Liver (tissue), 9 donors: ENCODE data around the gene MRAS. TPM values are rescaled to one million over a fixed set of nuclear protein-coding genes. Genes with fewer than 3 reads are reported as not detected.

Experiments
- DNase-seq: peaks from one replicate; pipeline ENCODE4 v3.0.0-alpha.2; 2017; ENCODE audit warnings: low spot score
- H3K27ac ChIP-seq, 2 donors: one replicate each; pipeline ENCODE4 v1.7.0; 2013; ENCODE audit warnings: inconsistent platforms in 2 of 2, low read length in 2 of 2, control low read depth in 1 of 2, low read depth in 1 of 2, mild to moderate bottlenecking in 1 of 2
- H3K27me3 ChIP-seq, 4 donors: one replicate each; pipeline versions ENCODE4 v1.6.1 to v1.7.0; 2013; ENCODE audit warnings: low read length in 3 of 4, inconsistent platforms in 1 of 4, mild to moderate bottlenecking in 1 of 4, moderate library complexity in 1 of 4; ENCODE audit not compliant: control insufficient read depth in 4 of 4, insufficient read depth in 4 of 4
- H3K36me3 ChIP-seq, 4 donors: one replicate each; pipeline versions ENCODE4 v1.6.1 to v1.7.0; 2013; ENCODE audit warnings: low read length in 3 of 4, mild to moderate bottlenecking in 3 of 4, low read depth in 1 of 4, moderate library complexity in 1 of 4; ENCODE audit not compliant: control insufficient read depth in 4 of 4, insufficient read depth in 3 of 4
- H3K4me1 ChIP-seq, 4 donors: one replicate each; pipeline versions ENCODE4 v1.6.1 to v1.7.0; 2013; ENCODE audit warnings: low read length in 3 of 4, mild to moderate bottlenecking in 3 of 4, moderate library complexity in 1 of 4; ENCODE audit not compliant: control insufficient read depth in 4 of 4, insufficient read depth in 4 of 4
- H3K4me3 ChIP-seq, 3 donors: one replicate each; pipeline versions ENCODE4 v1.6.1 to v1.7.0; 2013; ENCODE audit warnings: low read length in 3 of 3, control low read depth in 1 of 3, low read depth in 1 of 3, mild to moderate bottlenecking in 1 of 3
- H3K9ac ChIP-seq, 2 donors: one replicate each; pipeline ENCODE4 v1.7.0; 2013; ENCODE audit warnings: low read length in 2 of 2, mild to moderate bottlenecking in 2 of 2, moderate library complexity in 2 of 2, control low read depth in 1 of 2, low read depth in 1 of 2
- H3K9me3 ChIP-seq, 4 donors: one replicate each; pipeline versions ENCODE4 v1.6.1 to v1.7.0; 2013; ENCODE audit warnings: low read length in 3 of 4; ENCODE audit not compliant: control insufficient read depth in 4 of 4
- CTCF ChIP-seq: fragments of 150-350 bp; IDR thresholded peaks from 2 replicates; pipeline ENCODE4 v1.5.1; 2017; ENCODE audit warnings: improper control_type of control experiment, low read depth, low read length; ENCODE audit not compliant: missing input control
- EGR1 ChIP-seq, 2 donors: IDR thresholded peaks; 2 replicates each; pipeline ENCODE4 v1.6.1; 2016 to 2018; ENCODE audit warnings: antibody characterized with exemption in 2 of 2, low read depth in 2 of 2
- FOXA1 ChIP-seq: IDR thresholded peaks from 2 replicates; pipeline ENCODE4 v1.6.1; 2016; ENCODE audit warnings: antibody characterized with exemption
- FOXA2 ChIP-seq: IDR thresholded peaks from 2 replicates; pipeline ENCODE4 v1.6.1; 2016; ENCODE audit warnings: antibody characterized with exemption
- GABPA ChIP-seq, 2 donors: IDR thresholded peaks in 1 of 2; conservative IDR thresholded peaks in 1 of 2; 2 replicates each; pipeline ENCODE4 v1.6.1; 2016; ENCODE audit warnings: antibody characterized with exemption in 2 of 2, mild to moderate bottlenecking in 1 of 2, moderate library complexity in 1 of 2
- HNF4A ChIP-seq, 2 donors: conservative IDR thresholded peaks; 2 replicates each; pipeline ENCODE4 v1.6.1; 2016; ENCODE audit warnings: antibody characterized with exemption in 2 of 2, mild to moderate bottlenecking in 2 of 2
- HNF4G ChIP-seq: IDR thresholded peaks from 2 replicates; pipeline ENCODE4 v1.6.1; 2016; ENCODE audit warnings: antibody characterized with exemption
- JUND ChIP-seq, 2 donors: IDR thresholded peaks; 2 replicates each; pipeline ENCODE4 v1.6.1; 2016; ENCODE audit warnings: antibody characterized with exemption in 2 of 2
- MAX ChIP-seq: IDR thresholded peaks from 2 replicates; pipeline ENCODE4 v1.6.1; 2016; ENCODE audit warnings: antibody characterized with exemption
- NR2F2 ChIP-seq: IDR thresholded peaks from 2 replicates; pipeline ENCODE4 v1.6.1; 2016; ENCODE audit warnings: antibody characterized with exemption
- RAD21 ChIP-seq, 2 donors: IDR thresholded peaks; 2 replicates each; pipeline ENCODE4 v1.6.1; 2016; ENCODE audit warnings: antibody characterized with exemption in 2 of 2, mild to moderate bottlenecking in 2 of 2
- RXRA ChIP-seq, 2 donors: IDR thresholded peaks; 2 replicates each; pipeline ENCODE4 v1.6.1; 2017 to 2018; ENCODE audit warnings: antibody characterized with exemption in 2 of 2, mild to moderate bottlenecking in 1 of 2
- SP1 ChIP-seq: IDR thresholded peaks from 2 replicates; pipeline ENCODE4 v1.6.1; 2018; ENCODE audit warnings: antibody characterized with exemption, mild to moderate bottlenecking
- TAF1 ChIP-seq: conservative IDR thresholded peaks from 2 replicates; pipeline ENCODE4 v1.6.1; 2016; ENCODE audit warnings: antibody characterized with exemption, mild to moderate bottlenecking
- WGBS: extraction: QIAGEN DNeasy Blood & Tissue Kit; methylation state at CpG from one replicate; pipeline ENCODE4 v1.1.7; 2013; 5-methylcytosine and 5-hydroxymethylcytosine counted together
- polyA plus RNA-seq, 2 donors: library from polyadenylated mRNA; stranded (reverse) in 1 of 2; unstranded in 1 of 2; fragments of 200-250 nt in 1 of 2; fragments of >200 nt in 1 of 2; fragmentation: Nextera tagmentation in 1 of 2; extraction: Ambion mirVana in 1 of 2; gene quantifications; one replicate each; pipeline versions ENCODE4 v1.2.1 to v1.2.3, GENCODE V29; 2013 to 2015
- total RNA-seq, 2 donors: library from RNA; depleted of rRNA; stranded (reverse); fragments of >200 nt; gene quantifications; one replicate each; pipeline ENCODE4 v1.2.3, GENCODE V29; 2014
- TF ChIP-seq, protein P1 (sequence below): IDR thresholded peaks from 2 replicates; pipeline ENCODE4 v1.6.1; 2016; ENCODE audit warnings: antibody characterized with exemption, mild to moderate bottlenecking
- TF ChIP-seq, protein P2 (sequence below): IDR thresholded peaks from 2 replicates; pipeline ENCODE4 v1.6.1; 2016; ENCODE audit warnings: antibody characterized with exemption
- TF ChIP-seq, protein P3 (sequence below): IDR thresholded peaks from 2 replicates; pipeline ENCODE4 v1.6.1; 2016; ENCODE audit warnings: antibody characterized with exemption
- donor health status: healthy.
- donor health status: healthy.
- donor health status: healthy.
- donor health status: healthy.
- donor health status: healthy.

Gene MRAS
- total and polyA plus RNA-seq, 4 donors: 1.6 to 2.6 (median 1.9) TPM

DNA sequence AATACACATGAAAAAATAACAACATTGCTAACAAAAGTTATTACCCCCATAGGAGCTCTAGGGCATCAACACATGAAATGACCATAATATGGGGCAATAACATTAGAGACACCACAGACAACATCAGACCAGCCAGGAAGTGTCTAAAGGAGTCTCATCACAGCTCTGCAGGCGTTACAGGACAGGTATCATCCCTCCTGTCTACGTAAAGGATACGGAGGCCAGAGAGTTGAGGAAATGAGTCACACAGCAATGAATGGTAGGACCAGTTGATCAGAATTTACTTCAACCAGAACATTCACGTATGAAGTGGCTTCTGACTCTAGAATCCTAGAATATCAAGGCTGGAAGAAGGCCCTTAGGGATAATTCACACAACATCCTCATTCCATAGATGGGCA, 20.5 kb upstream of the MRAS start:
- Histone ChIP-seq H3K36me3 (no peaks in the 10 kb centered on the region), H3K9ac (no peak overlapping the region), H3K27ac (no peak overlapping the region), H3K4me3 (no peak overlapping the region), H3K27me3 (no peaks in the 10 kb centered on the region), H3K9me3 (no peaks in the 10 kb centered on the region), H3K4me1 (peaks cover 2 to 10% (median 5%) of the 10 kb centered on the region in 4 donors)
- TF ChIP-seq JUND (IDR thresholded peaks at IDR 0.05) (no peak), EGR1 (IDR thresholded peaks at IDR 0.05; ENCODE audit: low read depth in 2 of 2) (no peak), FOXA2 (no peak), HNF4G (no peak), TAF1 (no peak), FOXA1 (no peak), HNF4A (conservative IDR thresholded peaks at IDR 0.05) (no peak), SP1 (no peak)
- TF ChIP-seq, protein P1, sequence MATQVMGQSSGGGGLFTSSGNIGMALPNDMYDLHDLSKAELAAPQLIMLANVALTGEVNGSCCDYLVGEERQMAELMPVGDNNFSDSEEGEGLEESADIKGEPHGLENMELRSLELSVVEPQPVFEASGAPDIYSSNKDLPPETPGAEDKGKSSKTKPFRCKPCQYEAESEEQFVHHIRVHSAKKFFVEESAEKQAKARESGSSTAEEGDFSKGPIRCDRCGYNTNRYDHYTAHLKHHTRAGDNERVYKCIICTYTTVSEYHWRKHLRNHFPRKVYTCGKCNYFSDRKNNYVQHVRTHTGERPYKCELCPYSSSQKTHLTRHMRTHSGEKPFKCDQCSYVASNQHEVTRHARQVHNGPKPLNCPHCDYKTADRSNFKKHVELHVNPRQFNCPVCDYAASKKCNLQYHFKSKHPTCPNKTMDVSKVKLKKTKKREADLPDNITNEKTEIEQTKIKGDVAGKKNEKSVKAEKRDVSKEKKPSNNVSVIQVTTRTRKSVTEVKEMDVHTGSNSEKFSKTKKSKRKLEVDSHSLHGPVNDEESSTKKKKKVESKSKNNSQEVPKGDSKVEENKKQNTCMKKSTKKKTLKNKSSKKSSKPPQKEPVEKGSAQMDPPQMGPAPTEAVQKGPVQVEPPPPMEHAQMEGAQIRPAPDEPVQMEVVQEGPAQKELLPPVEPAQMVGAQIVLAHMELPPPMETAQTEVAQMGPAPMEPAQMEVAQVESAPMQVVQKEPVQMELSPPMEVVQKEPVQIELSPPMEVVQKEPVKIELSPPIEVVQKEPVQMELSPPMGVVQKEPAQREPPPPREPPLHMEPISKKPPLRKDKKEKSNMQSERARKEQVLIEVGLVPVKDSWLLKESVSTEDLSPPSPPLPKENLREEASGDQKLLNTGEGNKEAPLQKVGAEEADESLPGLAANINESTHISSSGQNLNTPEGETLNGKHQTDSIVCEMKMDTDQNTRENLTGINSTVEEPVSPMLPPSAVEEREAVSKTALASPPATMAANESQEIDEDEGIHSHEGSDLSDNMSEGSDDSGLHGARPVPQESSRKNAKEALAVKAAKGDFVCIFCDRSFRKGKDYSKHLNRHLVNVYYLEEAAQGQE: no peak
- TF ChIP-seq, protein P2, sequence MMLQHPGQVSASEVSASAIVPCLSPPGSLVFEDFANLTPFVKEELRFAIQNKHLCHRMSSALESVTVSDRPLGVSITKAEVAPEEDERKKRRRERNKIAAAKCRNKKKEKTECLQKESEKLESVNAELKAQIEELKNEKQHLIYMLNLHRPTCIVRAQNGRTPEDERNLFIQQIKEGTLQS: no peak
- TF ChIP-seq, protein P3, sequence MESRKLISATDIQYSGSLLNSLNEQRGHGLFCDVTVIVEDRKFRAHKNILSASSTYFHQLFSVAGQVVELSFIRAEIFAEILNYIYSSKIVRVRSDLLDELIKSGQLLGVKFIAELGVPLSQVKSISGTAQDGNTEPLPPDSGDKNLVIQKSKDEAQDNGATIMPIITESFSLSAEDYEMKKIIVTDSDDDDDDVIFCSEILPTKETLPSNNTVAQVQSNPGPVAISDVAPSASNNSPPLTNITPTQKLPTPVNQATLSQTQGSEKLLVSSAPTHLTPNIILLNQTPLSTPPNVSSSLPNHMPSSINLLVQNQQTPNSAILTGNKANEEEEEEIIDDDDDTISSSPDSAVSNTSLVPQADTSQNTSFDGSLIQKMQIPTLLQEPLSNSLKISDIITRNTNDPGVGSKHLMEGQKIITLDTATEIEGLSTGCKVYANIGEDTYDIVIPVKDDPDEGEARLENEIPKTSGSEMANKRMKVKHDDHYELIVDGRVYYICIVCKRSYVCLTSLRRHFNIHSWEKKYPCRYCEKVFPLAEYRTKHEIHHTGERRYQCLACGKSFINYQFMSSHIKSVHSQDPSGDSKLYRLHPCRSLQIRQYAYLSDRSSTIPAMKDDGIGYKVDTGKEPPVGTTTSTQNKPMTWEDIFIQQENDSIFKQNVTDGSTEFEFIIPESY: no peak
- 87% methylated on average over 4 of the region's 4 CpGs for WGBS
- DNase-seq: no peak

- DNase-seq: no peak
- H3K4me1 ChIP-seq: peaks cover 2 to 10% (median 5%) of the 10 kb centered on the region in 4 donors
- WGBS: 45% methylated on average over 2 of the region's 2 CpGs
- H3K27me3 ChIP-seq: no peaks in the 10 kb centered on the region
- TF ChIP-seq FOXA2 (no peak), SP1 (no peak), RAD21 (IDR thresholded peaks at IDR 0.05) (no peak), GABPA (IDR thresholded peaks at IDR 0.05 in 1 of 2, conservative IDR thresholded peaks at IDR 0.05 in 1 of 2) (no peak), HNF4A (conservative IDR thresholded peaks at IDR 0.05) (no peak), MAX (no peak), HNF4G (no peak), NR2F2 (no peak), EGR1 (IDR thresholded peaks at IDR 0.05; ENCODE audit: low read depth in 2 of 2) (no peak), JUND (IDR thresholded peaks at IDR 0.05) (no peak), RXRA (IDR thresholded peaks at IDR 0.05) (no peak), CTCF (no peak)
- TF ChIP-seq, protein P2: no peak
- H3K9ac ChIP-seq: no peak overlapping the region
- no peaks in the 10 kb centered on the region for H3K36me3 ChIP-seq
- H3K4me3 ChIP-seq: no peak overlapping the region
- no peak overlapping the region for H3K27ac ChIP-seq
- H3K9me3 ChIP-seq: no peaks in the 10 kb centered on the region
Observed at GRCh38 chr3:138328341-138328740, 20.0 kb upstream of the MRAS start.
